Measurements from ENCODE around the gene MAGEA8.
"Not testable (repeated sequence)": the region's sequence is repeated elsewhere in the genome, so short reads cannot be mapped to it uniquely, and the experiment has no call there.

MAGEA8 gene

GRCh38 chrX:149871940-149872339 is 9.0 kb upstream of the MAGEA8 start:
- intact Hi-C loops (cut with DNase I; ENCODE audit: low total_unique reads) = no loop called here
- Histone ChIP-seq H3K4me1 (no peaks in the 10 kb centered on the region), H3K36me3 (no peaks in the 10 kb centered on the region)

GRCh38 chrX:149877157-149877556 is 3.8 kb upstream of the MAGEA8 start:
- Histone ChIP-seq H3K9me3 (no peaks in the 10 kb centered on the region), H3K4me1 (no peaks in the 10 kb centered on the region), H3K4me3 (no peak overlapping the region), H3K27ac (no peak overlapping the region), H3K36me3 (no peaks in the 10 kb centered on the region), H3K27me3 (no peaks in the 10 kb centered on the region)
- no peak for TF ChIP-seq CTCF (IDR thresholded peaks at IDR 0.05)
- intact Hi-C loops (cut with DNase I; ENCODE audit: low total_unique reads) = no loop called here
- no peak for DNase-seq

More at GRCh38 chrX:149871940-149872339, 9.0 kb upstream of the MAGEA8 start:
- Histone ChIP-seq H3K27me3 (no peaks in the 10 kb centered on the region), H3K9me3 (no peaks in the 10 kb centered on the region), H3K27ac (no peak overlapping the region), H3K4me3 (no peak overlapping the region)
- no peak for TF ChIP-seq CTCF (IDR thresholded peaks at IDR 0.05)
- no peak for DNase-seq

DNA sequence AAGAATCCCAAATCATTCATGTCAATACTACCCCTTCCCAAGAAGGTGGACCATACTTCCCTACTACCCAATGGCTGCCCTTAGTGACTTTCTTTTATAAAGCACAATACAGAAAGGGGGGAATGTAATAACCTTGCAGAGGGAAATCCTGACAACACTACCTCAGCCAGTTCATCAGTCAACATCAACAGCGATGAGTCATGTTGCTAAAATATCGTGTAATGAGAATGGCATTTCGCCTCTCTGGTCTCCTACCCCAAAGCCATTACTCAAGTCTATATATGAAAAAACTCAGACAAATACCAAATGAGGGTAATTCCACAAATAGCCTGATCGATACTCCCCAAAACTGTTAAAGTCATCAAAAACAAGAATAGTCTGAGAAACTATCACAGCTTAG is 3.3 kb upstream of the MAGEA8 start:
- no peak overlapping the region for H3K4me3 ChIP-seq
- no peak for DNase-seq
- no peaks in the 10 kb centered on the region for H3K27me3 ChIP-seq
- H3K4me1 ChIP-seq = no peaks in the 10 kb centered on the region
- H3K9me3 ChIP-seq = no peaks in the 10 kb centered on the region
- no peaks in the 10 kb centered on the region for H3K36me3 ChIP-seq
- no peak for TF ChIP-seq CTCF (IDR thresholded peaks at IDR 0.05)
- intact Hi-C loops (cut with DNase I; ENCODE audit: low total_unique reads) = no loop called here
- H3K27ac ChIP-seq = no peak overlapping the region

DNA sequence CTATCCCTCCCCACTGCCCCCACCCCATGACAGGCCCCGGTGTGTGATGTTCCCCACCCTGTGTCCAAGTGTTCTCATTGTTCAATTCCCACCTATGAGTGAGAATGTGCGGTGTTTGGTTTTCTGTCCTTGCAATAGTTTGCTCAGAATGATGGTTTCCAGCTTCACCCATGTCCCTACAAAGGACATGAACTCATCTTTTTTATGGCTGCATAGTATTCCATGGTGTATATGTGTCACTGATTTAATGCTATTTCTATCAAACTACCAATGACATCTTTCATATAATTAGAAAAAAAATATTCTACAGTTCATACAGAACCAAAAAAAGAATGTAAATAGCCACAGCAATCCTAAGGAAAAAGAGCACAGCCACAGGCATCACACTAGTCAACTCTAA is 9.8 kb downstream of the MAGEA8 start:
- intact Hi-C loops (cut with DNase I; ENCODE audit: low total_unique reads); H3K27me3 ChIP-seq; H3K36me3 ChIP-seq; H3K4me3 ChIP-seq; H3K27ac ChIP-seq; H3K9me3 ChIP-seq; DNase-seq; H3K4me1 ChIP-seq: not testable (repeated sequence)

DNA sequence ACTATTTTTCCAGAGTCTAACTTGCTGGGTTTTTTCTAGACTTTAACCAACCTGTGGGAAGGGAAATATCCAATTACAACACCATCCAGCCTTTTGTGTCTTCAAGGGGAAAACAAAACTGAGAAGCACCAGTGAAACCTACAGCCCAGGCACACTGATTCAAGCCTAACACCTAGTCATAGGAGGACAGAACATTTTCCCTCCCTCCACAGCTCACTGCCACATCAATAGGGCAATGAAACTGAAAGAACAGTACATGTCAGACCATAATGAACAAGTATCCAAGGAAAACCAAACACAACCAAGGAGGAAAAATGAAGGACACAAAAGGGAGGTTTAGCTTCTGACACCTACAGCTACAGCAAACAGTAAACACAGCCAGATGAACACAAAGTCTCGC is 17.6 kb downstream of the MAGEA8 start:
- intact Hi-C loops (cut with DNase I; ENCODE audit: low total_unique reads) = no loop called here
- H3K9me3 ChIP-seq = peaks cover 0 to 8% (median 0%) of the 10 kb centered on the region in 3 donors
- H3K4me1 ChIP-seq = no peaks in the 10 kb centered on the region
- H3K4me3 ChIP-seq = no peak overlapping the region
- H3K36me3 ChIP-seq = no peaks in the 10 kb centered on the region
- no peaks in the 10 kb centered on the region for H3K27me3 ChIP-seq
- no peak overlapping the region for H3K27ac ChIP-seq
- TF ChIP-seq CTCF (IDR thresholded peaks at IDR 0.05) = no peak
- no peak for DNase-seq

- intact Hi-C loops (cut with DNase I; ENCODE audit: low total_unique reads) = no loop called here
- TF ChIP-seq CTCF (IDR thresholded peaks at IDR 0.05) = no peak
- H3K27me3 ChIP-seq = no peaks in the 10 kb centered on the region
- H3K27ac ChIP-seq = no peak overlapping the region
- no peak for DNase-seq
- H3K4me1 ChIP-seq = no peaks in the 10 kb centered on the region
- H3K36me3 ChIP-seq = no peaks in the 10 kb centered on the region
- no peak overlapping the region for H3K4me3 ChIP-seq
- H3K9me3 ChIP-seq = no peaks in the 10 kb centered on the region
Observed at GRCh38 chrX:149903889-149904748, 23.1 kb downstream of the MAGEA8 start.
